AG10803 (cell line): ENCODE data around the gene MCM7.

Source experiments
- DNase-seq: peaks from one replicate; pipeline ENCODE4 v3.0.0; 2010; ENCODE audit warnings: low read depth
- H3K4me3 ChIP-seq: 2 replicates; pipeline ENCODE4 v1.5.1; 2011; ENCODE audit warnings: mild to moderate bottlenecking, low read length, control low read depth
- CTCF ChIP-seq: conservative IDR thresholded peaks from 2 replicates; pipeline ENCODE4 v1.5.1; 2011; ENCODE audit warnings: mild to moderate bottlenecking, low read length, control low read depth, inconsistent platforms

MCM7 gene

GRCh38 chr7:100100420-100101015, 679 bp downstream of the MCM7 start:
- DNase-seq = peak; percentile 100
- H3K4me3 ChIP-seq = peak overlapping the region; percentile 85
- TF ChIP-seq CTCF = no peak

- no peak for TF ChIP-seq CTCF
- DNase-seq = no peak
- H3K4me3 ChIP-seq = peak overlapping the region; percentile 85
Measured at GRCh38 chr7:100099452-100099851, 1.7 kb downstream of the MCM7 start.

GRCh38 chr7:100098913-100099312, 2.3 kb downstream of the MCM7 start:
- DNase-seq = no peak
- no peak for TF ChIP-seq CTCF
- H3K4me3 ChIP-seq = no peak overlapping the region

- no peak for DNase-seq
- no peak for TF ChIP-seq CTCF
Measured at GRCh38 chr7:100095704-100096103, 5.5 kb downstream of the MCM7 start.

GRCh38 chr7:100095289-100095688, 5.9 kb downstream of the MCM7 start:
- no peak for DNase-seq
- no peak for TF ChIP-seq CTCF
- no peak overlapping the region for H3K4me3 ChIP-seq

More at GRCh38 chr7:100095704-100096103, 5.5 kb downstream of the MCM7 start:
- no peak overlapping the region for H3K4me3 ChIP-seq

GRCh38 chr7:100093925-100094486, 7.2 kb downstream of the MCM7 start:
- TF ChIP-seq CTCF = no peak
- no peak overlapping the region for H3K4me3 ChIP-seq
- no peak for DNase-seq

GRCh38 chr7:100093498-100093897, 7.7 kb downstream of the MCM7 start:
- no peak overlapping the region for H3K4me3 ChIP-seq
- no peak for TF ChIP-seq CTCF
- DNase-seq = no peak
